ENCODE results near the gene OR51B2.

OR51B2 gene

GRCh38 chr11:5349550-5349949 lies 25.5 kb upstream of the OR51B2 start:
- Histone ChIP-seq H3K36me3 (replicated peaks; ENCODE audit: insufficient read depth, low read length) (no peaks in the 10 kb centered on the region), H3K9me2 (replicated peaks; ENCODE audit: insufficient read depth, low read length) (no peaks in the 10 kb centered on the region), H2AFZ (ENCODE audit: low read length) (no peak overlapping the region), H3K27me3 (replicated peaks; ENCODE audit: insufficient read depth, low read length) (no peaks in the 10 kb centered on the region), H4K20me1 (ENCODE audit: insufficient read depth, low read length) (no peaks in the 10 kb centered on the region), H3K9me3 (replicated peaks; ENCODE audit: insufficient read depth, low read length) (no peaks in the 10 kb centered on the region), H3F3A (ENCODE audit: insufficient read depth, low read length) (no peaks in the 10 kb centered on the region), H3K9ac (ENCODE audit: low read length) (no peak overlapping the region), H3K27ac (ENCODE audit: low read length) (no peak overlapping the region), H3K79me2 (ENCODE audit: low read length) (no peaks in the 10 kb centered on the region), H3K4me1 (ENCODE audit: low read length) (no peaks in the 10 kb centered on the region), H3K4me2 (ENCODE audit: low read depth, low read length) (no peak overlapping the region), H3K4me3 (ENCODE audit: low read length) (no peak overlapping the region)
- no peak for TF ChIP-seq CTCF (IDR thresholded peaks at IDR 0.05; ENCODE audit: low read length)
- no peak for TF ChIP-seq EZH2 (optimal IDR thresholded peaks at IDR 0.05; ENCODE audit: low read depth, low read length)
- DNase-seq = no peak

GRCh38 chr11:5348551-5349194 lies 24.6 kb upstream of the OR51B2 start:
- no peaks in the 10 kb centered on the region for H3K9me3 ChIP-seq (replicated peaks; ENCODE audit: insufficient read depth, low read length)
- no peaks in the 10 kb centered on the region for H3K9me2 ChIP-seq (replicated peaks; ENCODE audit: insufficient read depth, low read length)
- H3K27me3 ChIP-seq (replicated peaks; ENCODE audit: insufficient read depth, low read length) = no peaks in the 10 kb centered on the region
- no peaks in the 10 kb centered on the region for H3F3A ChIP-seq (ENCODE audit: insufficient read depth, low read length)
- TF ChIP-seq CTCF (IDR thresholded peaks at IDR 0.05; ENCODE audit: low read length) = no peak
- TF ChIP-seq EZH2 (optimal IDR thresholded peaks at IDR 0.05; ENCODE audit: low read depth, low read length) = no peak
- no peak for TF ChIP-seq EZH2phosphoT487 (IDR thresholded peaks at IDR 0.05; ENCODE audit: low read length)
- no peaks in the 10 kb centered on the region for H3K4me1 ChIP-seq (ENCODE audit: low read length)
- no peaks in the 10 kb centered on the region for H3K36me3 ChIP-seq (replicated peaks; ENCODE audit: insufficient read depth, low read length)
- H3K27ac ChIP-seq (ENCODE audit: low read length) = no peak overlapping the region
- no peak overlapping the region for H3K4me2 ChIP-seq (ENCODE audit: low read depth, low read length)
- DNase-seq = no peak
- no peak overlapping the region for H3K4me3 ChIP-seq (ENCODE audit: low read length)
- no peak overlapping the region for H2AFZ ChIP-seq (ENCODE audit: low read length)
- H3K9ac ChIP-seq (ENCODE audit: low read length) = no peak overlapping the region
- H3K79me2 ChIP-seq (ENCODE audit: low read length) = no peaks in the 10 kb centered on the region
- no peaks in the 10 kb centered on the region for H4K20me1 ChIP-seq (ENCODE audit: insufficient read depth, low read length)

- H3K9me2 ChIP-seq (replicated peaks; ENCODE audit: insufficient read depth, low read length) = no peaks in the 10 kb centered on the region
Observed at GRCh38 chr11:5345831-5346230, 21.7 kb upstream of the OR51B2 start.

More at GRCh38 chr11:5345831-5346230, 21.7 kb upstream of the OR51B2 start:
- no peaks in the 10 kb centered on the region for H4K20me1 ChIP-seq (ENCODE audit: insufficient read depth, low read length)
- no peaks in the 10 kb centered on the region for H3K36me3 ChIP-seq (replicated peaks; ENCODE audit: insufficient read depth, low read length)
- H3K79me2 ChIP-seq (ENCODE audit: low read length) = no peaks in the 10 kb centered on the region
- H3K27ac ChIP-seq (ENCODE audit: low read length) = no peak overlapping the region
- no peaks in the 10 kb centered on the region for H3K9me3 ChIP-seq (replicated peaks; ENCODE audit: insufficient read depth, low read length)
- no peak for DNase-seq
- no peaks in the 10 kb centered on the region for H3K4me1 ChIP-seq (ENCODE audit: low read length)
- no peaks in the 10 kb centered on the region for H3K27me3 ChIP-seq (replicated peaks; ENCODE audit: insufficient read depth, low read length)
- no peak overlapping the region for H2AFZ ChIP-seq (ENCODE audit: low read length)
- H3F3A ChIP-seq (ENCODE audit: insufficient read depth, low read length) = no peaks in the 10 kb centered on the region
- no peak overlapping the region for H3K4me3 ChIP-seq (ENCODE audit: low read length)
- TF ChIP-seq CTCF (IDR thresholded peaks at IDR 0.05; ENCODE audit: low read length) (no peak), EZH2phosphoT487 (IDR thresholded peaks at IDR 0.05; ENCODE audit: low read length) (no peak)
- no peak overlapping the region for H3K4me2 ChIP-seq (ENCODE audit: low read depth, low read length)
- H3K9ac ChIP-seq (ENCODE audit: low read length) = no peak overlapping the region

Measured in MM.1S (cell line).